Breast epithelium (tissue), 3 donors: ENCODE measurements around the gene COPE.

Experiments used
- CTCF ChIP-seq, 3 donors: fragments of 450-650 bp; IDR thresholded peaks; one replicate each; pipeline ENCODE4 v1.5.1; 2016 to 2017; ENCODE audit warnings: antibody characterized with exemption in 3 of 3, mild to moderate bottlenecking in 3 of 3, moderate library complexity in 3 of 3
- POLR2A ChIP-seq: fragments of 450-650 bp; IDR thresholded peaks from one replicate; pipeline ENCODE4 v1.6.1; 2016; ENCODE audit warnings: antibody characterized with exemption, mild to moderate bottlenecking, moderate library complexity

GRCh38 chr19:18941628-18942354 is 22.6 kb upstream of the COPE start:
- TF ChIP-seq CTCF (IDR thresholded peaks at IDR 0.05), result no peak
- no peak for TF ChIP-seq POLR2A
